ENCODE results near the gene GPR17.

The GPR17 gene

GRCh38 chr2:127619877-127620705, 25.9 kb upstream of the GPR17 start:
- H3K27me3 ChIP-seq (ENCODE audit: insufficient read depth, low read length) = no peaks in the 10 kb centered on the region
- H2AFZ ChIP-seq (ENCODE audit: low read depth, low read length) = no peak overlapping the region
- no peak overlapping the region for H3K4me3 ChIP-seq (ENCODE audit: low read length)
- no peaks in the 10 kb centered on the region for H3K36me3 ChIP-seq (ENCODE audit: insufficient read depth, low read length)
- no peaks in the 10 kb centered on the region for H3K9me3 ChIP-seq (ENCODE audit: low read length)
- no peaks in the 10 kb centered on the region for H3K4me1 ChIP-seq (ENCODE audit: insufficient read depth, low read length)

GRCh38 chr2:127620866-127621265, 25.1 kb upstream of the GPR17 start:
- Histone ChIP-seq H2AFZ (ENCODE audit: low read depth, low read length) (no peak overlapping the region), H3K36me3 (ENCODE audit: insufficient read depth, low read length) (no peaks in the 10 kb centered on the region), H3K4me1 (ENCODE audit: insufficient read depth, low read length) (no peaks in the 10 kb centered on the region), H3K27me3 (ENCODE audit: insufficient read depth, low read length) (no peaks in the 10 kb centered on the region), H3K4me3 (ENCODE audit: low read length) (no peak overlapping the region), H3K9me3 (ENCODE audit: low read length) (no peaks in the 10 kb centered on the region)

GRCh38 chr2:127621981-127622431, 23.9 kb upstream of the GPR17 start:
- Histone ChIP-seq H3K9me3 (ENCODE audit: low read length) (no peaks in the 10 kb centered on the region), H3K36me3 (ENCODE audit: insufficient read depth, low read length) (no peaks in the 10 kb centered on the region), H3K27me3 (ENCODE audit: insufficient read depth, low read length) (no peaks in the 10 kb centered on the region), H3K4me3 (ENCODE audit: low read length) (no peak overlapping the region), H3K4me1 (ENCODE audit: insufficient read depth, low read length) (no peaks in the 10 kb centered on the region), H2AFZ (ENCODE audit: low read depth, low read length) (no peak overlapping the region)

- Histone ChIP-seq H3K9me3 (ENCODE audit: low read length) (no peaks in the 10 kb centered on the region), H2AFZ (ENCODE audit: low read depth, low read length) (no peak overlapping the region), H3K36me3 (ENCODE audit: insufficient read depth, low read length) (no peaks in the 10 kb centered on the region), H3K4me1 (ENCODE audit: insufficient read depth, low read length) (no peaks in the 10 kb centered on the region), H3K4me3 (ENCODE audit: low read length) (no peak overlapping the region), H3K27me3 (ENCODE audit: insufficient read depth, low read length) (no peaks in the 10 kb centered on the region)
Measured at GRCh38 chr2:127622561-127623387, 23.2 kb upstream of the GPR17 start.

GRCh38 chr2:127623388-127624319, 22.3 kb upstream of the GPR17 start:
- Histone ChIP-seq H3K36me3 (ENCODE audit: insufficient read depth, low read length) (no peaks in the 10 kb centered on the region), H3K9me3 (ENCODE audit: low read length) (no peaks in the 10 kb centered on the region), H3K4me3 (ENCODE audit: low read length) (no peak overlapping the region), H2AFZ (ENCODE audit: low read depth, low read length) (no peak overlapping the region), H3K4me1 (ENCODE audit: insufficient read depth, low read length) (no peaks in the 10 kb centered on the region), H3K27me3 (ENCODE audit: insufficient read depth, low read length) (no peaks in the 10 kb centered on the region)

- Histone ChIP-seq H3K27me3 (ENCODE audit: insufficient read depth, low read length) (no peaks in the 10 kb centered on the region), H2AFZ (ENCODE audit: low read depth, low read length) (no peak overlapping the region), H3K4me1 (ENCODE audit: insufficient read depth, low read length) (no peaks in the 10 kb centered on the region), H3K9me3 (ENCODE audit: low read length) (no peaks in the 10 kb centered on the region), H3K4me3 (ENCODE audit: low read length) (no peak overlapping the region), H3K36me3 (ENCODE audit: insufficient read depth, low read length) (no peaks in the 10 kb centered on the region)
Measured at GRCh38 chr2:127624320-127624755, 21.6 kb upstream of the GPR17 start.

GRCh38 chr2:127624756-127625571, 21.0 kb upstream of the GPR17 start:
- H3K4me1 ChIP-seq (ENCODE audit: insufficient read depth, low read length) = no peaks in the 10 kb centered on the region
- H3K27me3 ChIP-seq (ENCODE audit: insufficient read depth, low read length) = no peaks in the 10 kb centered on the region
- H3K36me3 ChIP-seq (ENCODE audit: insufficient read depth, low read length) = no peaks in the 10 kb centered on the region
- H3K9me3 ChIP-seq (ENCODE audit: low read length) = no peaks in the 10 kb centered on the region
- no peak overlapping the region for H2AFZ ChIP-seq (ENCODE audit: low read depth, low read length)
- no peak overlapping the region for H3K4me3 ChIP-seq (ENCODE audit: low read length)

GRCh38 chr2:127625572-127625951, 20.4 kb upstream of the GPR17 start:
- no peak overlapping the region for H3K4me3 ChIP-seq (ENCODE audit: low read length)

GRCh38 chr2:127626175-127626574, 19.8 kb upstream of the GPR17 start:
- Histone ChIP-seq H3K4me3 (ENCODE audit: low read length) (no peak overlapping the region), H3K9me3 (ENCODE audit: low read length) (no peaks in the 10 kb centered on the region), H3K36me3 (ENCODE audit: insufficient read depth, low read length) (no peaks in the 10 kb centered on the region), H2AFZ (ENCODE audit: low read depth, low read length) (no peak overlapping the region), H3K4me1 (ENCODE audit: insufficient read depth, low read length) (no peaks in the 10 kb centered on the region), H3K27me3 (ENCODE audit: insufficient read depth, low read length) (no peaks in the 10 kb centered on the region)

More at GRCh38 chr2:127625572-127625951, 20.4 kb upstream of the GPR17 start:
- Histone ChIP-seq H2AFZ (ENCODE audit: low read depth, low read length) (no peak overlapping the region), H3K4me1 (ENCODE audit: insufficient read depth, low read length) (no peaks in the 10 kb centered on the region), H3K27me3 (ENCODE audit: insufficient read depth, low read length) (no peaks in the 10 kb centered on the region), H3K36me3 (ENCODE audit: insufficient read depth, low read length) (no peaks in the 10 kb centered on the region), H3K9me3 (ENCODE audit: low read length) (no peaks in the 10 kb centered on the region)

- no peak overlapping the region for H3K4me3 ChIP-seq (ENCODE audit: low read length)
- no peaks in the 10 kb centered on the region for H3K36me3 ChIP-seq (ENCODE audit: insufficient read depth, low read length)
- H3K4me1 ChIP-seq (ENCODE audit: insufficient read depth, low read length) = no peaks in the 10 kb centered on the region
- no peak overlapping the region for H2AFZ ChIP-seq (ENCODE audit: low read depth, low read length)
- no peaks in the 10 kb centered on the region for H3K9me3 ChIP-seq (ENCODE audit: low read length)
- H3K27me3 ChIP-seq (ENCODE audit: insufficient read depth, low read length) = no peaks in the 10 kb centered on the region
Measured at GRCh38 chr2:127626917-127627739, 18.8 kb upstream of the GPR17 start.

GRCh38 chr2:127627740-127628571, 18.0 kb upstream of the GPR17 start:
- Histone ChIP-seq H3K36me3 (ENCODE audit: insufficient read depth, low read length) (no peaks in the 10 kb centered on the region), H3K27me3 (ENCODE audit: insufficient read depth, low read length) (no peaks in the 10 kb centered on the region), H3K9me3 (ENCODE audit: low read length) (no peaks in the 10 kb centered on the region), H3K4me1 (ENCODE audit: insufficient read depth, low read length) (no peaks in the 10 kb centered on the region), H3K4me3 (ENCODE audit: low read length) (no peak overlapping the region), H2AFZ (ENCODE audit: low read depth, low read length) (no peak overlapping the region)

Measured in neuron (in vitro differentiated cells).